SIG-M5 (cell line): ENCODE results near the gene CAPN15.

Experiments
- DNase-seq: peaks from one replicate; lab custom pipeline; 2025; lab: John Stamatoyannopoulos, UW

The CAPN15 gene

GRCh38 chr16:561957-562938 lies 34.7 kb downstream of the CAPN15 start:
- no peak for DNase-seq

DNA sequence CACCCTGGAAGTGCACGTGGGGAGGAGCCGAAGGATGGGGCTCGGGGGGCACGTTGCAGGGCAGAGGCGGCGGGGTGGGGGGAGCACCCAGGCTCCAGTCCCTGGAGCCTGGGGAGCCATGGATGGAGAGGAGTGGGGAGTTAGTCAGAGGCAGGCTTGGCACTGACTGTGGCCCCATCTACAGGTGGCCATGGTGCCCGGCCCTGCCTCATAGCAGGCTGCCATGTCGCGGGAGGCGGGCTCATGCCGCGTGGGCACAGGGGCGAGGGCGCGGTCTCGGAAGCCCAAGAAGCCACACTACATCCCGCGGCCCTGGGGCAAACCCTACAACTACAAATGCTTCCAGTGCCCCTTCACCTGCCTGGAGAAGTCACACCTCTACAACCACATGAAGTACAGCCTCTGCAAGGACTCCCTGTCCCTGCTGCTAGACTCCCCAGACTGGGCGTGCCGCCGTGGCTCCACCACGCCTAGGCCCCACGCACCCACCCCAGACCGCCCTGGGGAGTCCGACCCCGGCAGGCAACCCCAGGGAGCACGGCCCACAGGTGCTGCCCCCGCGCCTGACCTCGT lies 35.6 kb downstream of the CAPN15 start:
- DNase-seq, result no peak

DNA sequence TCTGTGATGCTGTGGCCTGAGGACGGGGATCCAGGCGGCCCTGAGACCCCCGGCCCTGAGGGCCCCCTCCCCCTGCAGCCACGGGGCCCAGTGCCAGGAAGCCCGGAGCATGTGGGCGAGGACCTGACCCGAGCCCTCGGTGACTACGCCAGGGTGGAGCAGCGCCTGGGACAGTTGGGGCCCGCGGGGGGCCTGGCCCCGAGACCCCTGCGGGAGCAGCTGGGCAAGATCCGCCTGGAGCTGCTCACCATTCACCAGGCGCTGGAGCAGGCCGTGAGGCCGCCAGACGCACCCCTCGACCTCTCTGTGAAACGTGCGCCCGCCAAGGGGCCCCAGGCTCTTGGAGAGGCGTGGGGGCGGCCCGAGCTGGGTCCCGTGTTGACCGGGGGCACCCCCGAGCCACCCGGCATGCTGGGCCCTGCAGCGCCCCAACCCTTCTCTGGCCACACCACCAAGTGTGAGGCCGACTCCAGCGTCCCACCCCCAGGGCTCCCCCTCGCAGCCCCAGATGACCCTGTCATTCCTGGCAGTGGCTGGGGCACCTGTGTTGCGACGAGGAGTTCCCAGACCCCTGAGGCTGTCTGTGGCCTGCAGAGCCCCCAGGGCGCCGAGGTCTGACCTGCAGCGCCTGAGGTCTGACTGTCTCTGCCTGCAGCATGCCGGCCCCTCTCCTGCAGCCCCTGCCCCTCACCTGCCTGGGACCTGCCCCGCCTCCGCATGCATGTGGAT lies 37.3 kb downstream of the CAPN15 start:
- no peak for DNase-seq

GRCh38 chr16:565419-566330 lies 38.2 kb downstream of the CAPN15 start:
- DNase-seq, result no peak

DNA sequence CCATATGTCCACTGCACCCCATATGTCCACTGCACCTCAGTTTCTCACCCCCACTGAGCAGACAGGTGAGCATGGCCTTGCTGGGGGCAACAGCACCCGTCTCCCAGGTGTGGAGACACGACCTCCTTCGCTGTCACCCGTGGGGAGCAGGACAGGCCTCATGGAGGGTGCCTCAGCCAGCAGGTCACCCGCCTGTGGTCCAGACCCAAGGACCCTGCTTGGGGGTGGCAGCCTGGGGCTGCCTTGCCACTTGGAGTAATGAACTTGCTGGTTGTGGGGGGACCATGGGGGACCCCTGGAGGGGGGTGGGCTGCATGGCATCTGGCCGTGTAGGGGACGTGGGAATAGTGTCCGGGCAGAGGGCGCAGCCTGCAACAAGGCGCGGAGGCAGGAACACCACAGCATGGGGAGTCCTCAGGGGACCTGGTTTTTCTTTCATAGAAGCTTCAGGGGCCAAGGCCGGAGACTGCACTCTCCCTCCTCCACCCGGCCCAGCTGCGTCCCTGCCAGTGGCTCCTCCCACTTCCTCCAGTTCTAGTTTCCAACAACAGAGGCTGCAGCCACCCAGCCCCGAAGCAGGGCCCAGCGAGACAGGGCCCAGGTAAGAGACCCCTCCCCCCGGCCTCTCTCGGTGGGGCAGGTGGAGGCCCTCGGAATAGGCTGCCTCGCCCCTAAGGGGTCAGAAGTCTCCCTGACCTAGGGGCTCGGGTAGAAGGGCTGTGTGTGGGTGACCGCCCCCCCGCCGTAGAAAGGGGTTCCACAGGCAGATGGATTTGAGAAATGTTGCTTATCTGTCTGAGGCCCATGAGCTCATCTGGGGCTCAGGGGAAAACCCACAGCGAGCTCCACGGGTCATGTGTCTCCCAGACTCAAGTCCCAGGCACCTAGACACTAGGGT lies 39.2 kb downstream of the CAPN15 start, which contains the start of gene NHLRC4:
TSS of gene NHLRC4 (plus strand) at position 531 of the 898 bp plus-strand sequence. CDS start 1,043 bp downstream, outside the sequence.
- no peak for DNase-seq

DNA sequence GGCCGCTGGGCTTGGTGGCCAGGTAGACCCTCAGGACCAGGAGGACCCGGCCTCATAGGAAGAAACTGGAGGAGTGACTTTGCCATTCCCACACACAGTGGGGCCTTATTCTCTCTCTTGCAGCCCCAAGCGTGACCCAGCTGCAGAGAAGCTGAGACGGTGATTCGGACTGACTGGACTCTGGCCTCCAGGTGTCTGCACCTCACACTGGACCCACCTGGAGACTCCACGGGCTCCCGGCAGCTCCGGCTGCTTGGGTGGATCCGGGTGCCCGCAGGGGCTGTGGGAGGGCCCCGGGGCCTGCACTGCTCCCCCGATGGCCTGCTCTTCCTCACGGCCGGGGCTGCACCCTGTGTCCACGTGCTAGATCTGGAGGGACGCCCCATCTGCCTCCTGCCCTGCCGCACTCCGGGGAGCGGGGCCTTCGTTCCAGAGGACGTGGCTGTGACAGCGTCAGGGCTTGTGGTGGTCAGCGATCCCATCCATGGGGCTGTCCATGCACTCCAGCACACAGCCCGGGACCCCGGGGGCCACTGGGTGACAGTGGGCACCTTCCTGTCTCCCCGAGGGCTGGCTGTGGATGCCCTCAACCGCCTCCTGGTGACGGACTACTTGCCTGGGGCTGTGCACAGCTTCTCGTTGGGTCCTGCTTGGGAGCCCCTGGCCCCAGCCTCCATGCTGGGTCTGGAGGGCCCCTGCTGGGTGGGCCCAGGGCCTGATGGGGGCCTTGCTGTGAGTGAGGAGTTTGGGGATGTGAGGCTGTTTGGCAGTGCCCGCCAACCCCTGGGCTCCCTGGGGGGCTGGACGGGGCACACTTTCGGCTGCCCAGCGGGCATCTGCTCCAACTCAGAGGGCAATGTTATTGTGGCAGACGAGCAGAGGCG lies 40.1 kb downstream of the CAPN15 start:
- DNase-seq, result no peak

DNA sequence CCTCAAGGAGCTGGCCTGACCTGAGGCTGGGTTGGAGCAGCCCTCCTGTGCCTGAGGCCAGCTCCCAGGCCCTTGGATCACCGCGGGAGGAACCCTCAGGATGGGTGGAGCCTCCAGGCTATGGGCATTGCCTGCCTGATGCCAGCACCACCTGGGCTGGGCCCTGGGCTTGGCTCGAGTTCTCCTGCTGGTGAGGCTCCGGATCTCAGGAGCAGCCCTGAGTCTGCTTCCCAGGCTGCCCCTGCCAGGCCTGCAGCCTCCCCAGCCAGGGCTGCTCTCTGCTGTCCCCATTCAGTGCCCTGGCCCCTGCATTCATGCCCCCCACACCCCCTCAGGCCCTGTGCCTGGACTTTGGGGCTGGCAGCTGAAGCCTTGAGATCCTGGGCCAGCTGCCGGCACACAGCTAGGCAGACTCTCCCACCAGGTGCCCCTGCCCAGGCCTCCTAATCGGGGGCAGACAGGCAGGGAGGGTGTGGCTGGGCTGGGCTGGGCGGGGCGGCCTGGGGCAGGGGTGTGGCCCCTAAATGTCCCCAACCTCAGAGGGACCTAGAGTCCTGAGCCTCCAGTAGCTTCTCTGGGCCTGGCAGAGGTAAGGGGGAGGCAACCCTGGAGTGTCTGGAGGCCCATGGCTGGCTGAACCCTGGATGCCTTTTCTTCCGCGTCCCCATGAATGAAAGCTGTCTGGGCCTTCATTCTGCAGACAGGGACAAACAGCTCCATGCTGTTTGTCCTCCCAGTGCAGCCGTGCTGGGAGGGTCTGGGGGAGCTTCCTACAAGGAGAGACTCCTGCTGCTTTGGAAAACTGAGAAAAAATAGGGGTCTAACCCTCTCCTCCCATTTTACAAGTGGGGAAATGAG lies 41.1 kb downstream of the CAPN15 start:
- no peak for DNase-seq

DNA sequence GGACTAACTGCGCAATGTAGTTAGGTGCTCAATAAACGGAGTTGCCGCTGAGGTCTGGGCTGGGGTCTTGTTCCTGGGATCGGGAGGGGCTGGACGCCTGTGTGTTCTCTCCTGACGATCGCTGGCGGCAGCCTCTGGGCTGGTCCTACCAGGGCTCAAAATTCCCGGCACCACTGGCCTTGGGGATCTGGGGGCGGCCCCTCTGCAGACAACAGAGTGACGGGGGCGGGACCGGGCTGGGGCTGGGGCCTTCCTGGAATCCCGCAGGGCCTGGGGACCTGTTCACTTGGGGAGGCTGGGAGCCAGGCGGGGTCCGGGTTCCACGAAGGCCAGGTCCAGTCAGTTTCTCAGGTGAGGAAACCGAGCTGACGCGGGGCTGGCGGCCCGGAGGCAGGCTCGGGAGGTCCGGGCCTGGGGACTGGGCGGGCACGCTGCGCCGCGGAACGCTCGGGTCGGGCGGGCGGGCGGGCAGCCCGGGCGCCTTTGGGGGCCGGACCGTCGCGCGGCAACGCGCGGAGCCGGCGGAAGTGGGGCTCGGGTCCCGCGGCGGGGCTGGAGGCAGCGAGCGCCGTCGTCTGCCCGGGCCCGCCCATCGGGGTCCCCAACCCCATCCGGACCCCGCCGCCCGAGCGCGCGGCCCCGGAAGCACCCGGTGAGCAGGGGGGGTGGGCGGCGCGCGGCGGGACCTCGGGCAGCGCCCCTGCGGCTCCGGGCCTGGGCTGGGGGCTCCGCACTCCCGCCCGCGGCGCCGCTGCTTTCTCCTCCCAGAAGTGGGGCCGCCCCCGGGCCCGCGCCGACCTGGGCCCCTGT lies 42.1 kb downstream of the CAPN15 start, which contains the start of gene PIGQ:
TSS of gene PIGQ (plus strand) at position 524 of the 810 bp plus-strand sequence. CDS start 4,107 bp downstream, outside the sequence.
- DNase-seq, result no peak

DNA sequence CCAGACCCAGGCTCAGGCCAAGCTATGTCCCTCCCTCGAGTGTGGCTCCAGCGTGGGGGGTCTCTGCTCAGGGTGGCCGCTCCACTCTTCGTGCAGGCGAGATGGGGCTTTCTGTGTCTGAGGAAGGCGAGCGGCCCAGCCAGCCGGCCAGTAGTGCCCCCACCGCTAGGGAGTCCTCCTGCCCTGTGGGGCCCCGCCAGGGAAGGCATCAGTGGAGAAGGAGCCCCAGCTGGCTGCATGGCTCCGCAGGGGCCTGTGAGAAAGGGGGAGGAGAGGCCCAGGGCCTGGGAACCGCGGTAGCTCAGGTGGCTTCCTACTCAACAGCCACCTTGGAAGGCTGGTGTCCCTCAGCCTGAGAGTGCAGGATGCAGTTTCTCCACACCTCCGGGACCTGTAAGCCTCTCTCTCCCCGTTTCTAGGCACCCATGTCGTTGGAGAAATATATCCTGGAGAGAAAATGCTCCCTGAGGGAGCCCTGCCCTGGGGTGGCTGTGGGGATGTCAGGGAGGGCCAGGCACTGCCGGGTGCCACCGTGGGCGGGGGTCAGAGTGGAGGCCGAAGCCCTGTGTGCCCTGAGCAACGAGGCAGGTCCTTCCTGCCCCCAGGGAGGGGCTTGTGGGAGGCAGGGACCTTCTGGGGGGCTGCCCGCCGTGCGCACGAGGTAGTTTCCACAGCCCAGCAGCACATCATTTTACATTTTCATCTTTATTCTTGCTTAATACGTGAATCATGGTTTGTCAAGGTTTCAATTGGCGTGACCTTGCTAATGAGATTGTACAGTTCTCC lies 45.5 kb downstream of the CAPN15 start:
- DNase-seq, result no peak

DNA sequence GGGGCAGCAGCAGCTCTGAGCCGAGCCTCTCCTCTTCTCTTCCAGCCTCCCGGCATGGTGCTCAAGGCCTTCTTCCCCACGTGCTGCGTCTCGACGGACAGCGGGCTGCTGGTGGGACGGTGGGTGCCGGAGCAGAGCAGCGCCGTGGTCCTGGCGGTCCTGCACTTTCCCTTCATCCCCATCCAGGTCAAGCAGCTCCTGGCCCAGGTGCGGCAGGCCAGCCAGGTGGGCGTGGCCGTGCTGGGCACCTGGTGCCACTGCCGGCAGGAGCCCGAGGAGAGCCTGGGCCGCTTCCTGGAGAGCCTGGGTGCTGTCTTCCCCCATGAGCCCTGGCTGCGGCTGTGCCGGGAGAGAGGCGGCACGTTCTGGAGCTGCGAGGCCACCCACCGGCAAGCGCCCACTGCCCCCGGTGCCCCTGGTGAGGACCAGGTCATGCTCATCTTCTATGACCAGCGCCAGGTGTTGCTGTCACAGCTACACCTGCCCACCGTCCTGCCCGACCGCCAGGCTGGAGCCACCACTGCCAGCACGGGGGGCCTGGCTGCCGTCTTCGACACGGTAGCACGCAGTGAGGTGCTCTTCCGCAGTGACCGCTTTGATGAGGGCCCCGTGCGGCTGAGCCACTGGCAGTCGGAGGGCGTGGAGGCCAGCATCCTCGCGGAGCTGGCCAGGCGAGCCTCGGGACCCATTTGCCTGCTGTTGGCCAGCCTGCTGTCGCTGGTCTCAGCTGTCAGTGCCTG lies 46.7 kb downstream of the CAPN15 start:
- no peak for DNase-seq

DNA sequence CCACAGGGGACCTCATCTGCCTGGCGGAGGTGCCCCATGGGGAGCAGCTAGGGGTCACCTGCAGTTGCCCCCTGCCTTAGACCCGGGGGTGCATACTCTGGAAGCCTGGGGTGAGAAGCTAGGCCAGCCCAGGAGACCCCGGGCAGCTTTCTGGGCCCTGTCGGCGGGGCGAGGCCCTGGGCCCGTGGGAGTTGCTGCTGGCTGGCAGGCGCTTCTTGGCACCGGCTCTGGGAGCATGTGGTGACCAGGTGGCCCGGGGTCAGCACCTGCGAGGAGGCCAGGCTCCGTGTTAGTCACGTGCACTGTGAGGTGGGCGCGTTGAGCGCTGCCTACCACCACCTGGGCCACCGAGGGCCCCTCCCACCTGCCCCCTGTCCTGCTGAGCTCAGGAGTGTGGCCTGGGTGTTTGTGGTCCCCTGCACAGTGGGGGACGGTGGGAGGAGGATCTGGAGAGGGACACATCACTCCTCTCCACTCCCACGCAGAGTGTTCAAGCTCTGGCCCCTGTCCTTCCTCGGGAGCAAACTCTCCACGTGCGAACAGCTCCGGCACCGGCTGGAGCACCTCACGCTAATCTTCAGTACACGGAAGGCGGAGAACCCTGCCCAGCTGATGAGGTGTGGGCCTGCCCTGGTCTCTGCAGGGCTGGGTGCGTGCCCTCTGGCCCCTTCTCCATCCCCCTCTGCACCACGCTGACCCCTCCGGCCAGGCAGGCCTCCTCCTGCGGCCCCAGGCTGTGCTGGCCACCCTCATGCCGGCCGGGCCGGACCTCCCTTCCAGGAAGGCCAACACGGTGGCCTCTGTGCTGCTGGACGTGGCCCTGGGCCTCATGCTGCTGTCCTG lies 48.1 kb downstream of the CAPN15 start:
- DNase-seq, result no peak

- DNase-seq, result no peak
These were observed 48.8 kb downstream of the CAPN15 start for GRCh38 chr16:576197-576822.

DNA sequence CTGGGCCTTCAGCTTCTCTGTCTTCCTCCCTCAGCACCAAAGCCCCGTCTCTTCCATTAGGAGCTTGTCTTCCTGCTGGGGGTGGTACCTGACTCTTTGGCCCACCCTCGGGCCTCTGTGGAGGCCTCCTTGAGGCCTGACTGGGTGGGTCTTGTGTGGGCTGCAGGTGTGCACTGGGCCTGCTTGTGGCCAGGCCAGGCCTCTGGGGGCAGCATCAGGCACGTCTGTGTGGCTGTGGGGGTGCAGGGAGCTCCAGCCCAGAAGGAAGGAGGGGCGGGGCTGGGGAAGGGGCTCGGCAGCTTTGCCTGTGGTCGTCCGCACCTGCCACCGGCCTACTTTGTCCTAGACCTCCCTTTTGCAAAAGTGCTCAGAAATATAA lies 49.3 kb downstream of the CAPN15 start:
- no peak for DNase-seq

- DNase-seq, result no peak
These were observed 50.3 kb downstream of the CAPN15 start for GRCh38 chr16:577796-578195.
